DND-41 (cell line): ENCODE data around the gene SEMA6A.

Source experiments
- CTCF ChIP-seq: IDR thresholded peaks from 2 replicates; pipeline ENCODE4 v1.5.1; 2012; ENCODE audit warnings: borderline replicate concordance, low read length, moderate library complexity, mild to moderate bottlenecking; ENCODE audit not compliant: poor library complexity, severe bottlenecking; ENCODE audit errors: extremely low read depth
- EZH2 ChIP-seq: IDR thresholded peaks from 3 replicates; pipeline ENCODE4 v1.6.1; 2012; ENCODE audit warnings: borderline replicate concordance, low read depth, mild to moderate bottlenecking, moderate library complexity, low read length, inconsistent platforms; ENCODE audit not compliant: severe bottlenecking

GRCh38 chr5:116507051-116507537 is 67.5 kb downstream of the SEMA6A start:
- TF ChIP-seq CTCF (no peak), EZH2 (no peak)
